T-helper 9 cell (primary cell): Measurements from ENCODE around the gene CTSE.
A peak's percentile ranks its signal among the peaks of the same experiment; 100 is the strongest.
"Not testable (repeated sequence)": the region's sequence is repeated elsewhere in the genome, so short reads cannot be mapped to it uniquely, and the experiment has no call there.

Experiments
- DNase-seq: peaks from one replicate; pipeline ENCODE4 v3.0.0-alpha.2; 2020
- total RNA-seq, 2 donors: gene quantifications; one replicate each; lab custom pipeline; 2026; lab: John Stamatoyannopoulos, UW

CTSE gene
- total RNA-seq = 0 reads per million in 2 donors

DNA sequence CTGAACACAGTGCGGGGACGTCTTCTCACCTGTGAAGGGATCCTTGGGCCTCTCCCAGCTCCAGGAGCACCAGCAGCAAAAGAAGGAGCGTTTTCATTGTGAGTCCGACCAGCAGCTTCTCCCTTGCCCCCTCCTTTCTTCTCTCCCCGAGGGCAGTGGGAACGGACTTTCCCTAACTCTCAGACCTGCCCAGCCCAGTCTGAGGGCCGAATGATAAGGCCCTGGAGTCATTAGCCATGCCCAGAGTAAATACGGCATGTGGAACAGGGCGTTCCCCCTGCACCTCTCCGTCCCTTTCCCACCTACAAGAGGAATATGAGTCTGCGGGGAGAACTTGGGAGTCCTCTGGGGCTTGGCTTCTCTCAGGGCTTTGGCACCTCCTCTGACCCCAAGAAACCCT, at the start of gene CTSE:
Gene CTSE, minus strand, starts transcription at position 201 of the 400 bp plus-strand sequence. Its CDS starts 104 bp downstream, at position 97.
- no peak for DNase-seq

DNA sequence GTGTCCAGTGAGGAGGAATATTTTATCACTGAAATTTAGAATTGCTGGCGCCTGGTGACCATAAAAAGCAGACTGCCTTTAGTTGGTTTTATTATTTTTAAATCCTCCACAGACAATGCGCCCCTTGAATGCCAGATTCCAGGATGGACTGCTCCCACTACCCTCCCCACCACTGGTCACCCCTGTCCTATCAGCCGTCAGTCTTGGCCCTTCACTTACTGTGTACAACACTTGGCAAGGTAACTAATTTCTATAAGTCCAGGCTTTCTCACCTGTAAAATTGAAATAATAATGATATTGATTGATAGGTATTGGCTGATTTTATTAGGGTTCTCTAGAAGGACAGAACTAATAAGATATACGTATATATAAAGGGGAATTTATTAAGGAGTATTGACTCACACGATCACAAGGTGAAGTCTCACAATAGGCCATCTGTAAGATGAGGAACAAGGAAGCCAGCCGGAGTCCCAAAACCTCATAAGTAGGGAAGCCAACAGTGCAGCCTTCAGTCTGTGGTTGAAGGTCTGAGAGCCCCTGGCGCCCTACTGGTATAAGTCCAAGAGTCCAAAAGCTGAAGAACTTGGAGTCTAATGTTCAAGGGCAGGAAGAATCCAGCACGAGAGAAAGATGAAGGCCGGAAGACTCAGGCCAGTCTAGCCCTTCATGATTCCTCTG, 47.1 kb upstream of the CTSE start:
- DNase-seq = no peak

DNA sequence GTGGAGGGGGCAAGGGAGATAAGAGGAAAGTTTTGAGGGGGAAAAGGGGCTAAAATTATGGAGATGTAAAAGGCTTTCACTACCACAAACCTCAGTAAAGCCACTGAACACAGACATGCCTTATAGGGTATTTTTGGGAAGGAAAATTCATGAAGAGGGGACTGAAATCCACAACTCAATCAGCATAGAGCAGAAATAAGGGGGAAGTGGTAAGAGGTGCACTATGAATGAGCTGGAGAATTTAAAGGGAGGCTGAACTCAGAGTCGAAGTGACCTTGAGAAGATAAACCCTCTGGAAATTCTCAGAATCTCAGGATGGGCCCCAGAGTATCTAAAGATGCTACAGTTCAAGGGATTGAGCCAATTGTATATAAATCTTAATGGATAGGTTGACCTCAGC, 44.6 kb upstream of the CTSE start:
- DNase-seq = no peak

DNA sequence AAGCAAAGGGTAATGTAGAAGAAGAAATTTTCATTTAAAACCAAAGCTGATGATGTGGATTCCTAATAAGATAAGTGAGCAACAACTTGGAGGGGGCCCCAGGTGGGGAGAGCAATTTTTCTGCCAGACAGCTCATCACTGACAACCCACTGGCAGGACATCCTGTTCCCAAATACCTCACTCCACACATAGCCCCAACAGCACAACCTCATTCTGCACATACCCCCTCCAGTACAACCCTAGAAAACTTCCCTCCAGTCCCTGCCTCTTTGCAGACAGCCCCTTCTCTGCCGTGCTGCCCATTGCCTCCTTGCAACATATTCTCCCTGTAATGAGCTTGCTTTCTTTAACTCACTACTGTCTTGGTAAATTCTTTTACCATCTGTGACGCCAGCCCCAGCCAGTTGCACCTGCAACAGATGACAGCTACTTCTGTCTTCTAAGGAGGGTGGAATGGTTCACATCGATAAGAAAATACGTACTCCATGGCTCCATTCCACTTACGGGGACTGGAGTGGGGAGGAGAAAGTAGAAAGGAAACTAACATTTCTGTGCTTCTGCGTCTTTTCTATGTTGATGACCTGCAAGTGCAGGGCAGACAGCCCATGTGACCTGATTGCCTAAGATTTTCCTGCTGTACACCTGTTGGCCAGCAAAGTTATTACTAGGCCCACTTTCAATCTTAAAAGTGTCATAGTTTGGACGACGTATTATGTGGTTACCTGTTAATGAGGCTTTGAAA, 44.0 kb upstream of the CTSE start:
- DNase-seq = no peak

DNA sequence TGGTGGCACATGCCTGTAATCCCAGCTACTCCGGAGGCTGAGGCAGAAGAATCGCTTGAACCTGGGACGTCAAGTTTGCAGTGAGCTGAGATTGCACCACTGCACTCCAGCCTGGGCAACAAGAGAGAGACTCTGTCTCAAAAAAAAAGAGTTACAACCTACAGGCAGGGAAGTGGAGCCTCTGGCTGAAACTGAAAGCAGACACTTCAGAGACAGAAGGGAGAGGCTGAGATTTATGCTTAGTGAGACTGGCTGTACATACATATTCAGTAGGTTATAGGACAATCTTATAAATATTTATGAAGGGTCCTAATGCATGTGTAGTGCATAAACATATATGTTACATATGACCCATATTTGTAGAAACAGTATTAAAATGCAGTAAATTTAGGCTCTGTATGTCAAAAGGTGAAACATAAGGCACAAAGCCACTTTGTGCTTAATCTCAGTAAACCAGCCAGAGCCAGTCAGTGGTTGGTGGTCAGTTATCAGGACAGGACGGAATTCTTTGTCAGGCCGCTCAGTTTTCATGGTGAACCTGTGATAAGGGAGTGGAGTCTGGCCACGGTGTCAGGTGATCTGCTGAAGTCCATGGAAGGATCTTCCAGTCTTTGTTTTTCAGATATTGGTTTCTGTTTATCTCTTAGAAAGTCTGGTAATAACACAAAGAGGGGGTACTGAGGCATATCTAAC, 42.9 kb upstream of the CTSE start:
- DNase-seq = no peak

DNA sequence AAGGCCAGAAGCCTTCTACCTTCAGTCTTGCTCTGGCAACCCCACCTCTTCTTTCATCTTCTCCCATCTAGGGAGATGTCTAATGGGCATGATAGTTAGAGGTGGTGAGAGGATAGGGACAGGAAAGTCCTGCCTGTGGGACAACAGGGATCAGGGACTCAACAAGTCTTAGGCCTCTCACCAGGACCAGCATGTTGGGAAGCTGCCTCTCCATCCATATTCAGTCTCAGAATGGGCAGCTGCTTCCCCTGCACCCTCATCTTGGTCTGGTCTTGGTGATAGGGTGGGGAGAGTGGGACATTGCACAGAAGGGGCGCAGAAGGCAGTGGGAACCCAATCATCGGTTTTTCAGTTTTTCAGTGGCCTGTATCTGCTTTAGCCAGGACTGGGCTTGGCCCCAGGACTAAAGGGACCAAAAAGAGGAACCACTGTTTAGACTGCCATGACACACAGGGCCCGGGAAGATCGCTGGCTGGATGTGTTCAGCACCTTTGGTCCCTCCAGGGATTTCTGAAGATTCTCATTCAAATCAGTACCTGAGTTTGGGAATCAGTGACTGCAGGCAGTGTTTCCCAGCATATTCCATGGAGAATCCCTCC, 42.0 kb upstream of the CTSE start:
- no peak for DNase-seq

DNA sequence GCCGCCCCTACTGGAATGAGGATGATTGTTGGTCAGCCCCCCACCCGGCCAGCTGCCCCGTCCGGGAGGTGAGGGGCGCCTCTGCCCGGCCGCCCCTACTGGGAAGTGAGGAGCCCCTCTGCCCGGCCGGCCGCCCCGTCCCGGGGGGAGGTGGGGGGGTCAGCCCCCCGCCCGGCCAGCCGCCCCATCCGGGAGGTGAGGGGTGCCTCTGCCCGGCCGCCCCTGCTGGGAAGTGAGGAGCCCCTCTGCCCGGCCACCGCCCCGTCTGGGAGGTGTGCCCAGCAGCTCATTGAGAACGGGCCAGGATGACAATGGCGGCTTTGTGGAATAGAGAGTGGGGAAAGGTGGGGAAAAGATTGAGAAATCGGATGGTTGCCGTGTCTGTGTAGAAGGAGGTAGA, 40.8 kb upstream of the CTSE start:
- DNase-seq = not testable (repeated sequence)

DNA sequence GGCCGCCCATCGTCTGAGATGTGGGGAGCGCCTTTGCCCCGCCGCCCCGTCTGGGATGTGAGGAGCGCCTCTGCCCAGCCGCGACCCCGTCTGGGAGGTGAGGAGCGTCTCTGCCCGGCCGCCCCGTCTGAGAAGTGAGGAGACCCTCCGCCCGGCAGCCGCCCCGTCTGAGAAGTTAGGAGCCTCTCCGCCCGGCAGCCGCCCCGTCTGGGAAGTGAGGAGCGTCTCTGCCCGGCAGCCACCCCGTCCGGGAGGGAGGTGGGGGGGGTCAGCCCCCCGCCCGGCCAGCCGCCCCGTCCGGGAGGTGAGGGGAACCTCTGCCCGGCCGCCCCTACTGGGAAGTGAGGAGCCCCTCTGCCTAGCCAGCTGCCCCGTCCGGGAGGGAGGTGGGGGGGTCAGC, 40.3 kb upstream of the CTSE start:
- DNase-seq = not testable (repeated sequence)

DNA sequence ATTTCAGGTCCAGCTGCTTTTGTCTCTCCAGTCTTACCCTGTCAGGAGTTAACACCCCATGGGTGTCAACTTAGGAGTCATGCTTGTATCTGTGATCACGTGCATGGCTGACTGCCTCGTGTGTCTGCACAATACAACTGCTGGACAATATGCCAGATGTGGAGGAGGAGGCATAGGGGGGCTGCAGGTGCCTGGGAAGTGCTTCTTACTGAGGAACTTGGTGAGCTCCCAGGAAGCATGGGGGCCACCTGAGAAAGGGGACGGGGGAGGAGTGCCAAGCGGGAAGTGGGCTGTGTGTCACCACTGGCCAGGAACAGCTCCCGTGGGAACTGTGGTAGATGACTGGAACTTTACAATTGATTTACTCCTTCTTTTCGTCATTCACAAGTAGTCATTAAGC, 38.8 kb upstream of the CTSE start:
- no peak for DNase-seq

DNA sequence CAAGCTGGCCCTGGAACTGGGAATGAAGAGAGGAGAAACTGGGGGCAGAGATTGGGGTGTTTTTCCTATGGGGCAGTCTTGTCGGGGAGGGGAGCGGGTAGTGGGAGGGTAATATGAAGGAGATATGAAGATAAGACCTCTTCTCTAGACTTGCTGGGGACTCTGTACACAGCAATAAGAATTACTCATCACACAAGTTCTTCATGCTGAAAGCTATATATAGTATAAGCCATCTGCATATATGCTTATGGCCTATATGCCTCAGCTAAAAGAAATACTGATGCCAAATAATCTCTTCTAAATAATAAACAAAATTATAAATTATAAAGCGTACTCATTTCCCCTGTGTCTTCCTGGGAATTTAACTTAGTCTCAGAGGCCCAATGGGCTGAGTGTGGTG, 37.1 kb upstream of the CTSE start:
- DNase-seq = no peak

DNA sequence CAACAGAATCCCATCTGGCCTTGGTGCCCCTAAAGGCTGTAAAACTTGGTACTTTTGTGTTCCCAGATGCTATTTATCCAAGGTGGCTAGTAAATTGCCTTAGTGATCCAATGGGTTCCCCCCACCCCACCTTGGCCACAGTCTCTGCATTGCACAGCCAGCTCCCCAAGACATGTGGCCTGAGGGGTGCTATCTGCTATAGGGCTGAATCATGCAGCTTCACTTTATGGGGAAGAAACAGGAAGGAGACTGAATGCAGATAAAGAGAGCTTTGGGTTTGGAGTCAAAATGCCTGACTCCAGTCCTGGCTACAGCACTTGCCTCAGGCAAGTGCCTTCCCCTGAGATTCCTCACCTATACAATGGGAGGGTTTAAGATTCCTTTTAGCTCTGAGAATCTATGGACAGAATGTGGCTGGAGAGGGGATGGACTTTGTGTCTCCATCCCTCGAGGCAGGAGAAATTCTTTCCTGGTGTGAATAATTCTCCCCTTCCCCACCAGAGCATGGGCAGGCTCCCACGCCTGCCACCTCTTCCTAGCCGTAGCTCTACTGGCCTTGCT, 35.7 kb upstream of the CTSE start:
- DNase-seq = no peak

DNA sequence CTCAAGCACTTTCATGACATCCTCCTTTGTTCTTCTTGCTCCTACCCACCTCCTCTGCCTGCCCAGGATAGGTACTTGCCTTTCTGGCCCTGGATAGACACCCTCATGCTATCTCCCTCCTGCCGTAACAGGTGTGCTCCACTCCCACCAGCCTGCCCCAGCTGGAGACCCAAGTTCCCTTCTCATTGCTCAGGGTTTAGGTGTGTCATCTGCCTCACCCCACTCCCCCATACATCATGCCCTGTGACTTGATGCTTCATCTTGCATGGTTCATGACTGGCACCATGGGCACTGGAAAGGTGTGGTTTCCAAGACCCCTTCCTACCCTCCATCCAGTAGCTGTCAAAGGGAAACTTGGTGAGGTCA, 35.2 kb upstream of the CTSE start:
- no peak for DNase-seq

DNA sequence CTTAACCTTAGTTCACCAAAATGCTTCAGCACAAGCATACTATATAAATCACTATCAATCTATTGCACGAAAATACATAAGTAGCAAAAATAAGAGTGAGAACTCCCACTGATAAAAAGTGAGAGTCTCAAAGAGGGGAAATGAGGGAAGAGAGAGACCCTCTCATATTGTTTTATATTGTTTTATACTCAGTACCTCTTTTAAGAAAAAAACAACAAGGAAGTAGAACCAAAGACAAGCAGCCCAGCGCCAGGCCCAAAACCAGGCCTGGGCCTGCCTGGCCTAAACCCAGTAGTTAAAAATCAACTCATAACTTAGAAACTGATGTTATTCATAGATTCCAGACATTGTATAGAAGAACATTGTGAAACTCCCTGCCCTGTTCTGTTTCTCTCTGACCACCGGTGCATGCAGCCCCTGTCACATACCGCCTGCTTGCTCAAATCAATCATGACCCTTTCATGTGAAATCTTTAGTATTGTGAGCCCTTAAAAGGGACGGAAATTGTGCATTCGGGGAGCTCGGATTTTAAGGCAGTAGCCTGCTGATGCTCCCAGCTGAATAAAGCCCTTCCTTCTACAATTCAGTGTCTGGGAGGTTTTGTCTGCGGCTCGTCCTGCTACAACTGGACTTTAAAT, 34.7 kb upstream of the CTSE start:
- DNase-seq = not testable (repeated sequence)

DNA sequence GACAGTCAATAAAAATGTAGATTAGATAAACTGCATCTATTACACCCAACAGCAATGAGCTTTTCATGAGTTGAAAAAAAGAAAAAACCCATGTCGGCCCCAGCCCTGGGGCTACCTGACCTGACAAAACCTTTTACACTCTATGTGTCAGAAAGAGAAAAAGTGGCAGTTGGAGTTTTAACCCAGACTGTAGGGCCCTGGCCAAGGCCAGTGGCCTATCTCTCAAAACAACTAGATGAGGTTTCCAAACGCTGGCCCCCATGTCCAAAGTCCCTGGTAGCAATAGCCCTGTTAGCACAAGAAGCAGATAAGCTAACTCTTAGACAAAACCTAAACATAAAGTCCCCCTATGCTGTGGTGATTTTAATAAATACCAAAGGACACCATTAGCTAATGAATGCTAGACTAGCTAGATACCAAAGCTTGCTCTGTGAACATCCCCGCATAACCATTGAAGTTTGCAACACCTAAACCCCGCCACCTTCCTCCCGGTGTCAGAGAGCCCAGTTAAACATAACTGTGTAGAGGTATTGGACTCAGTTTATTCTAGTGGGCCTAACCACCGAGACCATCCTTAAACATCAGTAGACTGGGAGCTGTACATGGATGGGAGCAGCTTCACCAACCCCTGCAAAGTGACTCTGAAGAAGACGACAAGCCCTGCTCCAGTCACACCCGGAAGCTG, 32.1 kb upstream of the CTSE start:
- not testable (repeated sequence) for DNase-seq

DNA sequence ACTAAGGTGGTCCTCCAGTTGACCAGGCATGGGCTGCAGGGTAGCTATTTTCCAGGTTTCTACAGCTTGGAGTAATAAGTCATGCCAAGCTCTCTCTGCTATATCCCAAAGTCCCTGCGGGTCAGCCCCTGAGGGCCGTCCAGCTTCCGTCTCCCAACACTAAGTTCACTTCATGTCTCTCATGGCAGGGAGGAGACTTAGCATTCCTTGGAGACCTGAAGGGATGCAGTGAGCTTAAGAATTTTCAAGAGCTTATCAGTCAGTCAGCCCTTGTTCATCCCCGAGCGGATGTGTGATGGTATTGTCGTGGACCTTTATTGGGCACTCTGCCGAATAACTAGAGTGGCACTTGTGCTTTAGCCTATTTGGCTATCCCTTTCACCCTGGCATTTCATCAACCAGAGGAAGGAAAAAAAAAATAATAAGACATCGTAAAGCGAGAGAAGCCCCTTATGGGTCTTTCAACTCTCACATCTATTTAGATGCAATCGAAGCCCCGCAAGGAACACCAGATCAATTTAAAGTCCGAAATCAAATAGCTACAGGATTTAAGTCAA, 31.5 kb upstream of the CTSE start:
- not testable (repeated sequence) for DNase-seq

DNA sequence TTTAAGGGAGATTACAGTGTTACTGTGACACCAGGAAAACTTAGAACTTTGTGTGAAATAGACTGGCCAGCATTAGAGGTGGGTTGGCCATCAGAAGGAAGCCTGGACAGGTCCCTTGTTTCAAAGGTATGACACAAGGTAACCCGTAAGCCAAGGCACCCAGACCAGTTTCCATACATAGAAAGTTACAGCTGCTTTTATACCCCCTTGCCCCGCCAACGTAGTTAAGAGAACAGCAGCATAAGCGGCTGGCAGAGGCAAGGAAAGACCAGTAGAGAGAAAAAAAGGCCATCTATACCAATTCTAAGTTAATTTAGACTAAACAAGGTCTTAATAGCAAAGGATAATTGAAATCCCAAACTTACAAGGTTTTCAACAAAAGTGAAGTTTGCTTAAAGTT, 29.9 kb upstream of the CTSE start:
- not testable (repeated sequence) for DNase-seq

DNA sequence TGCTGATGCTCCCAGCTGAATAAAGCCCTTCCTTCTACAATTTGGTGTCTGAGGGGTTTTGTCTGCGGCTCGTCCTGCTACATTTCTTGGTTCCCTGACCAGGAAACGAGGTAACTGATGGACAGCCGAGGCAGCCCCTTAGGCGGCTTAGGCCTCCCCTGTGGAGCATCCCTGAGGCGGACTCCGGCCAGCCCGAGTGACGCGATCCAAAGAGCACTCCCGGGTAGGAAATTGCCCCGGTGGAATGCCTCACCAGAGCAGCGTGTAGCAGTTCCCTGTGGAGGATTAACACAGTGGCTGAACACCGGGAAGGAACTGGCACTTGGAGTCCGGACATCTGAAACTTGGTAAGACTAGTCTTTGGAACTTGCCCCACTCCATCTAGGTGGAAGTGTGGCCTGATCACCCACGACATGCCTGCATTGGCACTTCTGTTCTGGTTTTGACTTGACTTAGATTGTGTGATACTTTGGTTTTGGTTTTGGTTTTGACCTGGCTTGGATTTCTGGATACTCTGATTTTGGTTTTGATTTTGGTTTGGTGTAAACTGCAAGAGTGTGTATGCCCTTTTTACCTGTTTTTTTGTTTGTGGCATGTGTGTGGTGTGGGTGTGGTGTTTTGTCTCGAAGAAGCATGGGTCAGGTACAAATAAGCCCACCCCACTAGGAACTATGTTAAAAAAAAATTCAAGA, 29.4 kb upstream of the CTSE start, which contains the start of gene RHEX:
Gene RHEX, plus strand, starts transcription at position 255 of the 692 bp plus-strand sequence. CDS start 44,656 bp downstream, outside the sequence.
- not testable (repeated sequence) for DNase-seq

DNA sequence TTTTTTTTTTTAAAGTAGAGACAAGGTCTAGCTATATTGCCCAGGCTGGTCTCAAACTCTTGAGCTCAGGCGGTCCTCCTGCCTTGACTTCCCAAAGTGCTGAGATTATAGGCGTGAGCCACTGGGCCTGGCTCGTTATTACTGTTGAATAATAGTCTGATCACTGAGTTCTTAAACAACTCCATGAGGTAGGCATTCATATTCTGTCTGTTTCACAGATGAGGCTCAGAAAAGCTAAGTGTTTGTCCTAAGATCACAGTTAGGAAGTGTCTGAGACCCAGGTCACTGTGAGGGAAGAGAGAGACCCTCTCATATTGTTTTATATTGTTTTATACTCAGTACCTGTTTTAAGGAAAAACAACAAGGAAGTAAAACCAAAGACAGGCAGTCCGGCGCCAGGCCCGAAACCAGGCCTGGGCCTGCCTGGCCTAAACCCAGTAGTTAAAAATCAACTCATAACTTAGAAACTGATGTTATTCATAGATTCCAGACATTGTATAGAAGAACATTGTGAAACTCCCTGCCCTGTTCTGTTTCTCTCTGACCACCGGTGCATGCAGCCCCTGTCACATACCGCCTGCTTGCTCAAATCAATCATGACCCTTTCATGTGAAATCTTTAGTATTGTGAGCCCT, 28.7 kb upstream of the CTSE start:
- not testable (repeated sequence) for DNase-seq

DNA sequence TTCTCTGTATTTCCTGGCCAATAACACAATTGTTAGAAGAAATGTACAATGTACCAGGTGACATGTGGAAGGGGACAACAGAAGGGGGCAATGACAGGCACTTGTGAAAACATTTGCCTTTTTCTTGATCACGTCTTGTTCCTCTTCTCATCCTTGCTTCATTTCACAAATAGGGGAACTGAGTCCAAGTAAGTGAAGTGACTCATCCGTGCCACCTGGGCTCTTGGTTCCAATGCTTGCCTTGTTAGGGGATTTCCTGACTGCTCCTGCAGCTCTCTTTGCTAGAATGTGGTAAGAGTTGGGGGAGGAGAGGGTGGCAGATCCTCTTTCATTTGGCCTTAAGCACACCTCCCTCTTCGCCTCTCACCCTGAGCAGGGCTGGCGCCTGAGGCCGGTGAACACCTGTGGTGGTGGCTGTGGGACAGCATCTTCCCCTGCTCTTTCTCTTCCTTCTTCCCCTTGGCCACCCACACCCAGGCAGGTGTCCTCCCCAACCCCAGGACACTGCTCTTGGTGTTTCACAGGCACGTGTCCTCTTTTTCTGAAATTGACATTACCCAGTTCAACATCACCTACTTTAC, 27.1 kb upstream of the CTSE start:
- peak; percentile 5 for DNase-seq
